Left lobe of liver (tissue), 2 donors: ENCODE results near the gene ANKRD63. TPM values are rescaled to one million over a fixed set of nuclear protein-coding genes. Genes with fewer than 3 reads are reported as not detected.

ENCODE experiments used
- ATAC-seq: fragments of 200-7000 bp; cut with Tn5 transposase; one replicate; pipeline ENCODE4 v1.9.1; 2020; ENCODE audit warnings: mild to moderate bottlenecking, moderate library complexity
- DNase-seq: peaks from one replicate; pipeline ENCODE4 v3.0.0-alpha.2; 2020; ENCODE audit warnings: low spot score
- total RNA-seq: library from RNA; stranded (reverse); gene quantifications from one replicate; pipeline ENCODE4 v1.2.1, GENCODE V29; 2021
- donor health status: DM: no; HTN: no; CAD: no; lungs with moderate emphysema.
- donor health status: DM: no; HTN: yes; CAD: no.

Gene ANKRD63
- total RNA-seq, 1 donor from 2014 or later: not detected

DNA sequence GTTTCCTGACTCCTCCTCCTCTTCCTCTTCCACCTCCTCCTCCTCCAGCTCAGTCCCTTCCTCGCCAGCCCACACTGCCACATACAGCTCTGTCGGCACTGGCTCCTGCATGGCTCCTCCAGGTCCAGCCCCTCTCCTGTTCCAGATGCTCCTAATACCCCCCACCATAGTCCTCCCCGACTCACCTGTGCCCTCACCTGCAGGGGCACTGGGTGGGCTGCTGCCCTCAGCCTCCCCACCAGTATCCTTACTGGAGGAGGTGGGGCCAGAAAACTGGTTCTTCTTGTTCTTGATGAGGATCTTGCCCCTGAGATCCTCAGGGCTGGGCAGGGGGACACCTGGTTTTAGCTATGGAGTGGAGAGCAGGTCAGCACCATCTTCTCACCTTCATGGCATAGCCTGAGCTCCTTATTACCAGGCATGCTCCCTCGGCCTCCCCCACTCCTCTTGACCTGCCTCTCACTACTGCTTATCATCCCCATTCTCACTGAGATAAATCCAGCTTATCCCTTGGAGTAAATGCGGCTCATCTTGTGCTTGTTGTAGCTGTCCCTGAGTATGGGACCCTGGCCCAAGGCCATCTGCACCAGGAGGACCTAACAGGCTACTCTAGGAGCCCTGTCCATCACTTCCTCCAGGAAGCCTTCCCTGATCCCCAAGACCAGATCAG, 13.8 kb upstream of the ANKRD63 start:
- ATAC-seq (no peak), DNase-seq (no peak)

DNA sequence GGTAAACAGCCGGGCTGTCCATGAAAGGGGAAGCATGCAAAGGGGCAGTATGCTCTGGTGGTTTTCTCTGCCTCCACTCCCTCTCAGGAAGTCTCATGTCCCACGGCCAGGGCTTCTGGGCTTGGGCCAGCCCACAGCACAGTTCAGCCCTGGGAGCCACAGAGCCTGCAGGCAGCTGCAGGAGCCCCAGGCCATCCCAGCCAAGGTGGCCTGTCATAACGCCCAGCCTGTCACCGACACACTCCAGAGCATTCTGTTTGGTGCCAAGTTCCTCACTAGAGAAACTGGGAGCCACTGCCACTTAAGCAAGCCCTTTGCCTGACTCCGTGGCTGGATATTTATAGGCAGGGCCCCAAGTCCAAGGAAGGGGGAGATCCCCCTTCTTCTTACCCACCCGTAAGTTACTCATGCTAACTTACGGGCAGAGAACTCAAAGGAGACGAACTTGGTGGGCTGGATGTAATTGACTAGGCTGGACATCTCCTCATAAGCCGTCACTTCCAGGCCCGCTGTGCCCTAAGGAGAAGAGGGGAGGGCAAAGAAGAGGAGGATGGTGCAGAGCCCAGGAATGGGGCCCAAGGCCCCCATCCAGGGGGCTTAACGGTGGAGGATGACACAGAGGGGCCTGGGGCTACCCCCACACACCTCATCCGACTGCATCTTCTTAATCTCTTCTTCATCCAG, 13.2 kb upstream of the ANKRD63 start:
- no peak for ATAC-seq
- no peak for DNase-seq

GRCh38 chr15:40295297-40295696, 12.4 kb upstream of the ANKRD63 start:
- ATAC-seq (no peak), DNase-seq (no peak)

- ATAC-seq: no peak
- DNase-seq: no peak
These were observed 11.3 kb upstream of the ANKRD63 start for GRCh38 chr15:40293905-40294895.

DNA sequence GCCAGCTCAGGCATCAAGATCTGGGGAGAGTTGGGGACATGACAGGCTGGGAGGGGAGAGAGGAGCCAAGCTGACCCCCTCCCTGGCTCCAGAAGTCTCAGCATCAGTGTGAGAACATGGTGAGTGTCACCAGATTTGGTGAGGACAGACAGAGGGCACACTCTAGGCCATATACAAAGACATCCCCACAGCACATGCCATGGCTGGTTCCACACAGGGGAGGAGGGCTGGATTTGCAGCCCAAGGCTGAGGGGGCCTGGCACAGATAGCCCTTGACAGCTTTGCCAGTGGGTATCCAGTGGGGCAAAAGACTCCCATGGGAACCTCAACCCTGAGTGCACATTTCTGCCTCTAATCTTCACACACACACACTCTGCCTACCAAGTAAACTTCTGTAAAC, 10.1 kb upstream of the ANKRD63 start:
- no peak for DNase-seq
- ATAC-seq: no peak

- no peak for ATAC-seq
These were observed 9.4 kb upstream of the ANKRD63 start for GRCh38 chr15:40292246-40292645.

DNA sequence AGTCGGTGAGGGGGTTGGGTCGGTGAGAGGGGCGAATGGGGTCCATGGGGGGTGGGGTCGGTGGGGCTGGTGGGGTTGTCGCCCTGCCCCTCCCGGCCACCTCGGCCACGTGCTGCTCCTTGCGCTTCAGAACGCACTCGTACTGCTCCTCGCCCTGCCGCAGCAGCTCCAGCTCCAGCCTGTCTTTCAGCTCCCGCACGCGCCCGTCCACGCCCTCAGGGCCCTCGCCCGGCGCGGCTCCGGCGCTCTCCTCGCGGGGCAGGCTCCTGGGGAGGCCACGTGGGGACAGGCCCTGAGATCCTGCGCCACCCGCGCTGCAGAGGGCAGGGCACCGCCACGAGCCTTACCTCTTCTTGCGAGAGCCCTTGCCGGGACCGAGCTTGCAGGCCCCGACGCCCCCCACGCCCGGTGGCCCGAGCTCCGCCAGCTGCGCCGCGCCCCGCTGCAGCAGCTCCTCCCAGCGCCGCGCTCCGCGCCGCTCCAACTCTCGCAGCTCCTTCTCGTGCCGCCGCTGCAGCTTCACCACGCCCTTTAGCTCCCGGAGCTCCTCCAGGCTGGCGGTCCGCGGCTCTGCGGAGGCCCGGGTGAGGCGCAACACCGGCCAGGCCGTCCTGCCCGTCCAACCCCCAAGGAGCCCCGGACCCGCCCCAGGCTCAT, 8.2 kb upstream of the ANKRD63 start:
- DNase-seq: no peak
- ATAC-seq: peak; percentile 47

More at GRCh38 chr15:40292246-40292645, 9.4 kb upstream of the ANKRD63 start:
- DNase-seq: no peak

DNA sequence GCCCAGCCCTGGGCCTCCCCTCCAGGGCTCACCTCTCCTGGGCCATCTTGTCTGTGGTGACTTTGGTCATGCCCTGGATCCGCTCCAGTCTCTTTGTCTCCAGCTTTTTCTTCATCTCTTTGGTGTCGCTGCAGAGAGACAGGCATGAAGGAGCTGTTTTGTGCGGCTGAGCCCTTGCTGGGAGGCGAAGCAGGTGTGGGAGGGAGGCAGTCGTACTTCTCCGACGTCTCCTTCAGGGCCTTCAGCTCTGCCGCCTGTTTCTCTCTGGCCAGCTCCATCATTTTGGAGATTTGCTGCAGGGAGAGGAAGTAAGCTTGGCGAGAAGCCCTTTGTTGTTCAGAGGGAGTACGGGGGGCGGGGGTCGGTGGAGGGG, 7.7 kb upstream of the ANKRD63 start:
- DNase-seq (no peak), ATAC-seq (no peak)

DNA sequence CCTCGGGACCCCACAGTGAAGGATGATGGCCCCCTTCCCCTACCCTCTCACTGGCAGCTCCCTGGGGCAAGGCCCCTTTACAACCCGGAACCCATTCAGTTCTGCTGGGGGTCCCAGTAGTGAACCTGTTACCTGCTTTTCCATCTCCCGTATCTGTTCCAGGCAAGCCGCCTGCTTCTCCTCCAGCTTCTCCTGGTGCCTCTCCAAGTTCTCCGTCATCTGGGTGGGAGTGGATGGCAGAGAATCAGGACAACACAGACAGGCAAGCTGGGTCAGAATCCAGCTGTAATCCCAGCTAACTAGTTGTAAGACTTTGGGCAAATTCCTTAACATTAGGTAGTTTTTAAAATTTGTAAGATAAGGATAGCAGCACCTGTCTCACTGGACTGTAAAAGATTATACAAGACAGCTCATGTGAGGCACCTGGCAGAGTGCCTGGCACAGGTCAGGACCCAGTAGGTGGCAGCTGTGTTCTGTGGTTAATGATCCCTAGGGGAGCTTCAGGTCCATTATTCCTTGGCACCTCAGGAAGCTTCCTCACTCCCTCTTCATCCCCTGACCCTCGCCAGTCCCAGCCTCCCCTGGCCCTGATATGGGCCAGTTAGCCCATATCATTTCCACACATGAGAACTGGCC, 6.4 kb upstream of the ANKRD63 start:
- DNase-seq (peak; percentile 84), ATAC-seq (peak; percentile 89)

GRCh38 chr15:40287968-40288367, 5.1 kb upstream of the ANKRD63 start:
- ATAC-seq: no peak
- DNase-seq: no peak

GRCh38 chr15:40287505-40287904, 4.6 kb upstream of the ANKRD63 start:
- no peak for ATAC-seq
- no peak for DNase-seq

- no peak for ATAC-seq
- DNase-seq: no peak
These were observed 3.9 kb upstream of the ANKRD63 start for GRCh38 chr15:40286794-40287193.

DNA sequence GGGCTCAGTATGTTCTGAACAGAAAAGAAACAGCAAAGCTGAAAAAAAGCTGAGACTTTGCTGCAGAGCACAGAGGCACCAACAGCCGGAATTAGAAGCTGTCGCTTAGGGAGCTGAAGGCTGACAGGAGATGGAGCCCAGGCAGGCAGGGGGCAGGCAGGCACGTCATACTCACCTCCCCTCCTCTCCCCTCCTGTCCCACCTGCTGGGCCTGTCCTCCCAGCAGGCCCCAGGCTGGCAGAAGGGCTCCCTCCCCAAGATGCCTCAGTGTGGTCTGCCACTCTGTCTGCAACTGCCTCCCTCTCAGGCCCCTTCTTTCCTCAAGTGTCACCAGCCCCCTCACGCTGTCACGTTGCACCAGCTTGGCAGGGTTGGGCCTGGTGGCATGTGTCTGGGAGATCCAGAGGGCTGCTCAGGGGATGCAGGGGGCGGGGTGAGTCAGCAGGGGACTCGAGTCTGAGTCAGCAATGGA, 3.2 kb upstream of the ANKRD63 start:
- ATAC-seq (no peak), DNase-seq (no peak)

DNA sequence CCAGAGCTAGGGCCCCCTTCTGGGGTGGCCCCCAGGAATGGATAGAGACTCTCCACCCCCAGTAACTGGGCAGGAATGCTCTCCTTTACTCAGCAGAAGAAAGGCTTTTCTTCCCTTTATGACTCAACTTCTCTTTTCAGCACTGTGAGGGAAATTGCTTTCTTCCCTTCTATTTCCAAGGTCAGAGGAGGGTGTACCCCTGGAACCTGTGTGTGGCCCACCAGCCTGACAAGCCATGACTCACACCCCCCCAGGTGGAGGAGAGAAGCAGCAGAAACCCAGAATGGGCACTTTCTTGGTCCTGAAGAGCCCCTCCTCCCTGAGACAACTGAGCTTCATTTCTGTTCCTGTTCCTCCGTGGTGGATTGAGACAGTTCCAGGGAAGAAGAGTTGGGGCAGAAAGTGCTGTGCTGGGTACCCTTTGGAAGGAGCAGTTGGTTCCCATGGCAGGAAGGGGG, 2.7 kb upstream of the ANKRD63 start:
- no peak for DNase-seq
- ATAC-seq: no peak

DNA sequence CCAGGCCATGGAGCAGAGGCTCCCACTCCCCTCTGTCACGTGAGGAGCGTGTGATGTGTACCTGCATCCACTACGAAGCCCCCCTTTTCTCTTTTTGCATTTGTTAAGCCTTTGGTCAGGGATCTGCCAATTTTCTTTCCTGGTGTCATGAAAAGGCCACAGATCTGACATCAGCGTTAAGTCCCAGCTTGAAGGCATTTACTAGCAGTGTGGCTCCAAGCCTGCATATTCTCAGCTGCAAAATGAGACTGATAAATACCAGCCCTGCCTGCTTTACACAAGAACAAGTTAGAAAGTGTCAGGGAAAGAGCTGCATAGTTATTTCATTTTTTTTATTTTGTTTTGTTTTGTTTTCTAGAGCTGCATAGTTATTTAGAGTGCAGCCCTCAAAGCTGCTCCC, 2.3 kb upstream of the ANKRD63 start:
- DNase-seq (no peak), ATAC-seq (no peak)

DNA sequence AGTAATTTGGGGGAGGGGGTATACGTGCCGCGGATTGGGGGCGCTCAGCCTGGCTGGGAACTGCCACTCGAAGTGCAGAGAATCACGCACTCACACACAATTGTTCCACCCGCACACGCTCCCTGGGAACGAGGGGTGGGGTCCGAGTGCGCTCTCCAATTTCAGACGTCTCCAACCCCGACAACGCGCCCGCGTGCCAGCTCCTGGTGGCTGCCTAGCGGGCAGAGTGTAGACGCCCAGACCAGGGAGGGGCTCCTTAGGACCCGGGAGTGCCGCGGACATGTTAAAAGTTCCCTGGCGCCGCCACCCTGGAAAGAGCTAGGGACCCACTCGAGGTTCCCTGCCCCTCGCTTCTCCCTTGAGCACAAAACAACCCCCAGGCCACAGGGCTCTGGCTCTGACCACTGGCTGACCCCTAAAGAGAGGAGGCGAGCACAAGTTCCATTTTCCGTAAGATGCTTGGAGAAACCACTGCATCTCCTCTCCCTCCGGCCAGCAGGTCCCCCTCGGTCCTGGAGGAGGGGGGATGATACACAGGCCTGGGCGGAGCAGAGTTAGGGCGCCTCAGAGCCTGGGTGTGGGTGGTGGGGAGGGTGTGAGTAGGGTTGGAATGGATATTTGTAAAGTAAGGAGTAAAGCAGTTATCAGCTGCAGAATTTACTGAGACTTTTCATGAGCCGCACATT, 894 bp upstream of the ANKRD63 start:
- DNase-seq (no peak), ATAC-seq (no peak)

GRCh38 chr15:40282147-40282868, 556 bp downstream of the ANKRD63 start:
- DNase-seq (peak; percentile 83), ATAC-seq (peak; percentile 86)

- no peak for ATAC-seq
- DNase-seq: no peak
These were observed 1.1 kb downstream of the ANKRD63 start for GRCh38 chr15:40281801-40282146.
